Endodermal cell (in vitro differentiated cells): ENCODE measurements around the gene FMNL3. TPM values are rescaled to one million over a fixed set of nuclear protein-coding genes. Genes with fewer than 3 reads are reported as not detected.
A peak's percentile ranks its signal among the peaks of the same experiment; 100 is the strongest.
"Not testable (repeated sequence)": the region's sequence is repeated elsewhere in the genome, so short reads cannot be mapped to it uniquely, and the experiment has no call there.

Experiments
- DNase-seq: peaks from one replicate; pipeline ENCODE4 v3.0.0-alpha.2; 2017
- H3K27ac ChIP-seq: 2 replicates; pipeline ENCODE4 v1.5.1; 2013; ENCODE audit warnings: mild to moderate bottlenecking, low read depth, low read length, moderate library complexity
- H3K27me3 ChIP-seq: 2 replicates; pipeline ENCODE4 v1.6.1; 2013; ENCODE audit warnings: mild to moderate bottlenecking, low read length, moderate library complexity; ENCODE audit not compliant: insufficient read depth, control insufficient read depth, poor library complexity, severe bottlenecking
- H3K36me3 ChIP-seq: 2 replicates; pipeline ENCODE4 v1.7.0; 2013; ENCODE audit warnings: mild to moderate bottlenecking, low read length, moderate library complexity; ENCODE audit not compliant: control insufficient read depth, insufficient read depth
- H3K4me1 ChIP-seq: one replicate; pipeline ENCODE4 v1.7.0; 2013; ENCODE audit warnings: low read length; ENCODE audit not compliant: control insufficient read depth, insufficient read depth
- H3K4me3 ChIP-seq: 2 replicates; pipeline ENCODE4 v1.5.1; 2013; ENCODE audit warnings: mild to moderate bottlenecking, low read length, moderate library complexity
- H3K9ac ChIP-seq: 2 replicates; pipeline ENCODE4 v1.6.1; 2013; ENCODE audit warnings: mild to moderate bottlenecking, low read length, moderate library complexity; ENCODE audit not compliant: poor library complexity, severe bottlenecking; ENCODE audit errors: extremely low read depth
- H3K9me3 ChIP-seq: 2 replicates; pipeline ENCODE4 v1.6.1; 2013; ENCODE audit warnings: mild to moderate bottlenecking, low read length, moderate library complexity; ENCODE audit not compliant: control insufficient read depth
- H3K27ac Mint-ChIP-seq: 2 replicates; pipeline ENCODE4 v1.8.0; 2020; ENCODE audit warnings: mixed read lengths
- H3K27me3 Mint-ChIP-seq: 2 replicates; pipeline ENCODE4 v1.8.0; 2021; ENCODE audit warnings: mild to moderate bottlenecking, mixed read lengths; ENCODE audit not compliant: insufficient read depth
- H3K36me3 Mint-ChIP-seq: 2 replicates; pipeline ENCODE4 v1.8.0; 2020; ENCODE audit warnings: low read depth, mixed read lengths
- H3K4me1 Mint-ChIP-seq: 2 replicates; pipeline ENCODE4 v1.8.0; 2020; ENCODE audit warnings: mixed read lengths
- H3K4me3 Mint-ChIP-seq: 2 replicates; pipeline ENCODE4 v1.8.0; 2020; ENCODE audit warnings: mild to moderate bottlenecking, moderate library complexity, mixed read lengths
- H3K9me3 Mint-ChIP-seq: 2 replicates; pipeline ENCODE4 v1.8.0; 2020; ENCODE audit warnings: mild to moderate bottlenecking, mixed read lengths
- CTCF ChIP-seq: fragments of 200-600 bp; sonication (generic); conservative IDR thresholded peaks from 2 replicates; pipeline ENCODE4 v1.5.0; 2021; ENCODE audit warnings: antibody characterized with exemption, mild to moderate bottlenecking
- WGBS, 2 experiments: methylation state at CpG; one replicate each; pipeline versions ENCODE4 v1.1.5 to v1.1.7; 2013; ENCODE audit warnings: missing lambda C conversion rate in 2 of 2, mixed read lengths in 1 of 2; ENCODE audit not compliant: insufficient coverage in 1 of 2, insufficient read length in 1 of 2; 5-methylcytosine and 5-hydroxymethylcytosine counted together
- total RNA-seq, 2 donors: library from RNA; stranded (reverse); fragmentation: NEBNext Ultra II Directional in 1 of 2; extraction: Animal tissue kit (Norgen Biotek cat#: 25700) in 1 of 2; gene quantifications; 2 replicates in 1 of 2; 3 replicates in 1 of 2; pipeline ENCODE4 v1.2.1, GENCODE V29; 2021

Gene FMNL3
- total RNA-seq, 2 donors from 2014 or later = 22.4 to 23.5 TPM

- no peak overlapping the region for H3K4me3 ChIP-seq
- H3K4me1 Mint-ChIP-seq = peaks cover 17% of the 10 kb centered on the region
- peaks cover 10% of the 10 kb centered on the region for H3K27me3 Mint-ChIP-seq
- no peak for TF ChIP-seq CTCF
- no peak overlapping the region for H3K9ac ChIP-seq
- H3K9me3 ChIP-seq = peaks cover 6% of the 10 kb centered on the region
- H3K4me3 Mint-ChIP-seq = no peak overlapping the region
- no peaks in the 10 kb centered on the region for H3K4me1 ChIP-seq
- no peaks in the 10 kb centered on the region for H3K36me3 ChIP-seq
- no peaks in the 10 kb centered on the region for H3K27me3 ChIP-seq
- H3K9me3 Mint-ChIP-seq = peaks cover 1% of the 10 kb centered on the region
- DNase-seq = peak; percentile 50
- peak overlapping the region; percentile 9 for H3K27ac Mint-ChIP-seq
- WGBS, 2 experiments = 86% methylated on average over 5 of the region's 5 CpGs; no CpG with 5 or more reads in 1 of the 2 experiments
- H3K36me3 Mint-ChIP-seq = no peaks in the 10 kb centered on the region
- H3K27ac ChIP-seq = no peak overlapping the region
Measured at GRCh38 chr12:49616533-49617219, 90.5 kb downstream of the FMNL3 start.

- no peaks in the 10 kb centered on the region for H3K27me3 ChIP-seq
- no peaks in the 10 kb centered on the region for H3K36me3 Mint-ChIP-seq
- peaks cover 8% of the 10 kb centered on the region for H3K27me3 Mint-ChIP-seq
- H3K9me3 ChIP-seq = peaks cover 6% of the 10 kb centered on the region
- no peak for TF ChIP-seq CTCF
- peaks cover 1% of the 10 kb centered on the region for H3K9me3 Mint-ChIP-seq
- H3K4me1 Mint-ChIP-seq = peaks cover 16% of the 10 kb centered on the region
- H3K36me3 ChIP-seq = no peaks in the 10 kb centered on the region
- no peak for DNase-seq
- no peak overlapping the region for H3K4me3 Mint-ChIP-seq
- no peak overlapping the region for H3K9ac ChIP-seq
- no peak overlapping the region for H3K27ac Mint-ChIP-seq
- H3K4me1 ChIP-seq = no peaks in the 10 kb centered on the region
- no peak overlapping the region for H3K27ac ChIP-seq
- WGBS, 2 experiments = 60 to 95% methylated on average over 1 to 5 of the region's 7 CpGs
- H3K4me3 ChIP-seq = no peak overlapping the region
Measured at GRCh38 chr12:49615725-49616124, 91.5 kb downstream of the FMNL3 start.

GRCh38 chr12:49612210-49612609 lies 95.0 kb downstream of the FMNL3 start:
- DNase-seq = no peak
- H3K9me3 Mint-ChIP-seq = peaks cover 5% of the 10 kb centered on the region
- no peaks in the 10 kb centered on the region for H3K4me1 ChIP-seq
- H3K27ac Mint-ChIP-seq = no peak overlapping the region
- H3K27ac ChIP-seq = no peak overlapping the region
- H3K27me3 ChIP-seq = no peaks in the 10 kb centered on the region
- H3K36me3 ChIP-seq = no peaks in the 10 kb centered on the region
- H3K4me3 ChIP-seq = no peak overlapping the region
- no peaks in the 10 kb centered on the region for H3K36me3 Mint-ChIP-seq
- peaks cover 5% of the 10 kb centered on the region for H3K4me1 Mint-ChIP-seq
- peaks cover 5% of the 10 kb centered on the region for H3K27me3 Mint-ChIP-seq
- no peak for TF ChIP-seq CTCF
- H3K4me3 Mint-ChIP-seq = no peak overlapping the region
- no peak overlapping the region for H3K9ac ChIP-seq
- H3K9me3 ChIP-seq = peaks cover 6% of the 10 kb centered on the region

GRCh38 chr12:49610785-49611184 lies 96.4 kb downstream of the FMNL3 start:
- H3K27me3 Mint-ChIP-seq, H3K9me3 Mint-ChIP-seq, H3K4me1 Mint-ChIP-seq, H3K36me3 Mint-ChIP-seq, H3K9ac ChIP-seq, DNase-seq, H3K36me3 ChIP-seq, H3K9me3 ChIP-seq, H3K27ac ChIP-seq, H3K4me1 ChIP-seq, H3K4me3 ChIP-seq, H3K27me3 ChIP-seq, H3K4me3 Mint-ChIP-seq, H3K27ac Mint-ChIP-seq: not testable (repeated sequence)
- 94 to 100% methylated on average over 3 to 4 of the region's 4 CpGs for WGBS, 2 experiments
